A549 (cell line): ENCODE data around the gene MYBL2. TPM values are rescaled to one million over a fixed set of nuclear protein-coding genes. Genes with fewer than 3 reads are reported as not detected.

Experiments used
- ATAC-seq, 2 experiments: fragments of 200-7000 bp in 1 of 2; fragments of >200 bp in 1 of 2; cut with Nextera tagmentation in 1 of 2; cut with Tn5 transposase in 1 of 2; 3 replicates each; pipeline versions ENCODE4 v1.8.0 to v1.9.1; 2018 to 2020; ENCODE audit warnings: mild to moderate bottlenecking in 1 of 2, moderate library complexity in 1 of 2
- CTCF ChIA-PET: fragments of 300-600 bp; sonication (Branson Sonifier 250); formaldehyde crosslinking; extraction: SDS; loops from one replicate; lab custom pipeline; 2021; ENCODE audit warnings: antibody characterized with exemption, inconsistent platforms; lab: Yijun Ruan, JAX
- POLR2A ChIA-PET: fragments of 350-600 bp; formaldehyde crosslinking; extraction: SDS; loops from one replicate; lab custom pipeline; 2021; ENCODE audit warnings: antibody characterized with exemption, inconsistent platforms; lab: Yijun Ruan, JAX
- DNase-seq, 2 experiments: peaks; one replicate each; pipeline versions ENCODE4 v3.0.0 to v3.0.0-alpha.2; 2011 to 2016; ENCODE audit warnings: low read depth in 1 of 2, low spot score in 1 of 2
- FAIRE-seq: peaks from 2 replicates; lab custom pipeline; 2011; peaks lifted over from hg19 to GRCh38; lab: Jason Lieb, UNC
- H3K27ac ChIP-seq, 2 experiments: fragments of >200 bp; sonication (Bioruptor Twin); formaldehyde crosslinking; 3 replicates each; pipeline ENCODE4 v1.5.1; 2016 to 2017
- H3K4me1 ChIP-seq: fragments of >200 bp; sonication (Bioruptor Twin); formaldehyde crosslinking; 3 replicates; pipeline ENCODE4 v1.6.1; 2016
- H3K4me2 ChIP-seq: fragments of >200 bp; sonication (Bioruptor Twin); formaldehyde crosslinking; 3 replicates; pipeline ENCODE4 v1.6.1; 2016
- H3K4me3 ChIP-seq: fragments of >200 bp; sonication (Bioruptor Twin); formaldehyde crosslinking; 3 replicates; pipeline ENCODE4 v1.5.1; 2016
- H3K9me3 ChIP-seq: fragments of >200 bp; sonication (Bioruptor Twin); formaldehyde crosslinking; 3 replicates; pipeline ENCODE4 v1.6.1; 2016
- BCL3 ChIP-seq: fragments of >200 bp; sonication (Bioruptor Twin); formaldehyde crosslinking; IDR thresholded peaks from 3 replicates; pipeline ENCODE4 v1.6.1; 2016
- CBX2 ChIP-seq: fragments of 200-600 bp; sonication (generic); IDR thresholded peaks from 2 replicates; pipeline ENCODE4 v1.6.1; 2016; ENCODE audit warnings: low read depth, mild to moderate bottlenecking, borderline replicate concordance
- CHD2 ChIP-seq: fragments of 150-350 bp; IDR thresholded peaks from 2 replicates; pipeline ENCODE4 v1.6.1; 2014; ENCODE audit warnings: low read length; ENCODE audit not compliant: partially characterized antibody
- CTCF ChIP-seq: fragments of >200 bp; sonication (Bioruptor Twin); formaldehyde crosslinking; IDR thresholded peaks from 3 replicates; pipeline ENCODE4 v1.5.1; 2016
- E2F6 ChIP-seq: IDR thresholded peaks from 2 replicates; pipeline ENCODE4 v1.6.1; 2012; ENCODE audit warnings: low read depth, borderline replicate concordance
- EHMT2 ChIP-seq: fragments of 200-600 bp; sonication (generic); IDR thresholded peaks from 2 replicates; pipeline ENCODE4 v1.6.1; 2016; ENCODE audit warnings: antibody characterized with exemption, low read depth, mild to moderate bottlenecking, moderate library complexity
- EP300 ChIP-seq, 2 experiments: fragments of >200 bp; sonication (Bioruptor Twin); formaldehyde crosslinking; IDR thresholded peaks; 2 replicates in 1 of 2; 3 replicates in 1 of 2; pipeline ENCODE4 v1.6.1; 2016 to 2017
- FOSB ChIP-seq: fragments of 250-450 bp; sonication (Bioruptor Pico); IDR thresholded peaks from 2 replicates; pipeline ENCODE4 v1.5.0; 2020; ENCODE audit warnings: mild to moderate bottlenecking, moderate library complexity
- FOXS1 ChIP-seq: fragments of 250-450 bp; sonication (Bioruptor Pico); IDR thresholded peaks from 2 replicates; pipeline ENCODE4 v1.5.0; 2020; ENCODE audit warnings: mild to moderate bottlenecking, moderate library complexity
- GATA3 ChIP-seq: IDR thresholded peaks from 2 replicates; pipeline ENCODE4 v1.6.1; 2012; ENCODE audit warnings: borderline replicate concordance
- HDAC2 ChIP-seq: fragments of 200-600 bp; sonication (generic); IDR thresholded peaks from 2 replicates; pipeline ENCODE4 v1.6.1; 2016
- HOXB13 ChIP-seq: fragments of 250-450 bp; sonication (Bioruptor Pico); IDR thresholded peaks from 2 replicates; pipeline ENCODE4 v1.5.0; 2020; ENCODE audit warnings: low read depth, mild to moderate bottlenecking, moderate library complexity
- JUN ChIP-seq, 2 experiments: fragments of >200 bp; sonication (Bioruptor Twin); formaldehyde crosslinking; IDR thresholded peaks; 2 replicates in 1 of 2; 3 replicates in 1 of 2; pipeline ENCODE4 v1.6.1; 2016 to 2017
- JUNB ChIP-seq: fragments of >200 bp; sonication (Bioruptor Twin); formaldehyde crosslinking; IDR thresholded peaks from 2 replicates; pipeline ENCODE4 v1.6.1; 2016
- MAX ChIP-seq: IDR thresholded peaks from 2 replicates; pipeline ENCODE4 v1.6.1; 2012
- MAZ ChIP-seq: fragments of 150-350 bp; IDR thresholded peaks from 2 replicates; pipeline ENCODE4 v1.6.1; 2014; ENCODE audit warnings: antibody characterized with exemption, low read depth, low read length, borderline replicate concordance
- MYC ChIP-seq: IDR thresholded peaks from 2 replicates; pipeline ENCODE4 v1.6.1; 2012; ENCODE audit warnings: mild to moderate bottlenecking, inconsistent platforms, low read length, improper control_type of control experiment, borderline replicate concordance
- POLR2A ChIP-seq: IDR thresholded peaks from 2 replicates; pipeline ENCODE4 v1.6.1; 2012; ENCODE audit warnings: mild to moderate bottlenecking, low read length
- RCOR1 ChIP-seq: fragments of 150-350 bp; IDR thresholded peaks from 2 replicates; pipeline ENCODE4 v1.6.1; 2014; ENCODE audit warnings: antibody characterized with exemption, low read length, low read depth
- RFX5 ChIP-seq: fragments of 450-650 bp; IDR thresholded peaks from 2 replicates; pipeline ENCODE4 v1.7.1; 2014; ENCODE audit warnings: antibody characterized with exemption, mild to moderate bottlenecking, moderate library complexity
- RNF2 ChIP-seq: fragments of 200-600 bp; sonication (generic); IDR thresholded peaks from 2 replicates; pipeline ENCODE4 v1.6.1; 2016; ENCODE audit warnings: low read depth, mild to moderate bottlenecking, antibody characterized with exemption, moderate library complexity, borderline replicate concordance
- SMC3 ChIP-seq: fragments of >200 bp; sonication (Bioruptor Twin); formaldehyde crosslinking; IDR thresholded peaks from 3 replicates; pipeline ENCODE4 v1.6.1; 2018; ENCODE audit warnings: inconsistent platforms
- SREBF2 ChIP-seq: fragments of 450-650 bp; IDR thresholded peaks from 2 replicates; pipeline ENCODE4 v1.6.1; 2014; ENCODE audit warnings: mild to moderate bottlenecking, moderate library complexity
- USF2 ChIP-seq: fragments of 450-650 bp; IDR thresholded peaks from 2 replicates; pipeline ENCODE4 v1.6.1; 2014; ENCODE audit warnings: antibody characterized with exemption
- WGBS: methylation state at CpG from one replicate; pipeline ENCODE4 v1.1.6; 2017; ENCODE audit errors: missing lambda C conversion rate; 5-methylcytosine and 5-hydroxymethylcytosine counted together
- polyA minus RNA-seq: library from RNA; depleted of rRNA, polyadenylated mRNA; stranded (reverse); fragments of >200 nt; gene quantifications from 2 replicates; pipeline ENCODE4 v1.2.3, GENCODE V29; 2011; rRNA and poly(A)+ RNA removed
- polyA plus RNA-seq, 4 experiments: library from polyadenylated mRNA; depleted of rRNA in 3 of 4; stranded (reverse); fragments of >200 nt; fragmentation: RNase III in 1 of 4; extraction: RNeasy Plus Mini Kit Qiagen cat#74134 plus additional on column Dnase treatment in 1 of 4; gene quantifications; 2 replicates in 3 of 4; 3 replicates in 1 of 4; pipeline ENCODE4 v1.2.3, GENCODE V29; 2011 to 2017

Gene MYBL2
- polyA plus RNA-seq (2011; rRNA removed) (19.9 and 22.1 TPM in 2 replicates), polyA plus RNA-seq (2017; fragmentation: RNase III; extraction: RNeasy Plus Mini Kit Qiagen cat#74134 plus additional on column Dnase treatment) (48.9 to 59.5 TPM (median 53.7 TPM) in 3 replicates), polyA minus RNA-seq (54.1 and 66.3 TPM in 2 replicates)
- 45.9 and 53.2 TPM in 2 replicates for polyA plus RNA-seq (2012; cell fraction: cytosol; rRNA removed)
- polyA plus RNA-seq (2012; cell fraction: nucleus; rRNA removed), result 51.0 and 57.6 TPM in 2 replicates

- H3K9me3 ChIP-seq, result no peaks in the 10 kb centered on the region
- ChIA-PET CTCF (interaction anchor here (0.7 to 1.5 kb wide), 3 partner anchors 84 to 415 kb away, joined by 3 to 4 read pairs (median 3); no protein-coding TSS in a partner anchor), POLR2A (interaction anchor here (0.6 kb wide), 1 partner anchor 14 kb away, joined by 6 read pairs; no protein-coding TSS in a partner anchor)
- H3K4me2 ChIP-seq, result peak within 1 kb of the TSS; percentile 87
- ATAC-seq (peak; percentile 84 to 88), FAIRE-seq (no peak), DNase-seq (peak; percentile 36 to 70)
- TF ChIP-seq GATA3, result no peak
- peak; percentile 76 for TF ChIP-seq MAX
- TF ChIP-seq BCL3, result peak; percentile 46; the same call in 1 of the 3 replicates
- TF ChIP-seq POLR2A, result peak; percentile 50; the same call in 1 of the 2 replicates
- peak in 1 of 2 experiments; percentile 68; a peak in 2 of 5 replicates for TF ChIP-seq JUN (IDR thresholded peaks at IDR 0.05)
- TF ChIP-seq EHMT2, result no peak
- TF ChIP-seq E2F6, result peak; percentile 93
- WGBS, result 24% methylated on average over 34 of the region's 90 CpGs
- peak within 1 kb of the TSS; percentile 68 to 95 for H3K27ac ChIP-seq
- H3K4me3 ChIP-seq, result peak within 1 kb of the TSS; percentile 67
- H3K4me1 ChIP-seq, result peaks cover 29% of the 10 kb centered on the region
Observed at GRCh38 chr20:43666376-43667328, at the start of gene MYBL2. MYBL2 (plus strand) TSS chr20:43667114; CDS start chr20:43667284, 170 bp downstream.

GRCh38 chr20:43631598-43631997 lies 35.3 kb upstream of the MYBL2 start:
- Histone ChIP-seq H3K4me2 (no peak overlapping the region), H3K4me1 (0 out of 3 replicates have a peak, but pooled peaks cover 2% of the 10 kb centered on the region), H3K27ac (no peak overlapping the region), H3K9me3 (no peaks in the 10 kb centered on the region), H3K4me3 (no peak overlapping the region)
- DNase-seq (no peak), FAIRE-seq (no peak), ATAC-seq (no peak)
- no peak for TF ChIP-seq HOXB13 (CRISPR knock-in tag)
- ChIA-PET CTCF (no interaction called here), POLR2A (no interaction called here)
- 95% methylated on average over 8 of the region's 8 CpGs for WGBS

GRCh38 chr20:43636429-43636828 lies 30.5 kb upstream of the MYBL2 start:
- Histone ChIP-seq H3K4me1 (0 out of 3 replicates have a peak, but pooled peaks cover 2% of the 10 kb centered on the region), H3K4me3 (no peak overlapping the region), H3K4me2 (no peak overlapping the region), H3K9me3 (no peaks in the 10 kb centered on the region), H3K27ac (no peak overlapping the region)
- FAIRE-seq, result no peak
- CTCF ChIA-PET, result interaction anchor here (0.6 to 0.8 kb wide), 2 partner anchors 98 to 425 kb away, joined by 3 to 4 read pairs; no protein-coding TSS in a partner anchor
- POLR2A ChIA-PET, result no interaction called here
- no peak for DNase-seq
- ATAC-seq, result no peak
- TF ChIP-seq RNF2 (no peak), SREBF2 (no peak), CTCF (no peak), MYC (no peak), HOXB13 (CRISPR knock-in tag) (no peak), SMC3 (no peak), CHD2 (no peak), JUNB (no peak), FOSB (CRISPR knock-in tag) (no peak), CBX2 (no peak), USF2 (no peak), MAZ (no peak), EP300 (IDR thresholded peaks at IDR 0.05) (no peak), FOXS1 (CRISPR knock-in tag) (no peak), RFX5 (no peak), HDAC2 (no peak), RCOR1 (no peak)
- WGBS, result 95% methylated on average over 2 of the region's 2 CpGs
